Right renal pelvis (tissue), 4 donors: Measurements from ENCODE around the gene ZMYND11. TPM values are rescaled to one million over a fixed set of nuclear protein-coding genes. Genes with fewer than 3 reads are reported as not detected.

Experiments used
- DNase-seq, 4 donors: peaks; one replicate each; pipeline ENCODE4 v3.0.0-alpha.2; 2013; ENCODE audit warnings: low read depth in 4 of 4, low spot score in 3 of 4, missing footprints in 1 of 4
- polyA plus RNA-seq, 4 donors: library from polyadenylated mRNA; unstranded; fragments of 120-200 nt; gene quantifications; one replicate each; pipeline ENCODE4 v1.2.1, GENCODE V29; 2013; ENCODE audit not compliant: insufficient read length in 4 of 4

Gene ZMYND11
- polyA plus RNA-seq, 4 donors = 85.4 to 119 (median 112) TPM

- DNase-seq = no peak
Observed at GRCh38 chr10:190216-190615, 55.0 kb downstream of the ZMYND11 start.

GRCh38 chr10:191703-192518, 56.7 kb downstream of the ZMYND11 start:
- no peak for DNase-seq

GRCh38 chr10:194281-194680, 59.0 kb downstream of the ZMYND11 start:
- DNase-seq = no peak

- no peak for DNase-seq
Observed at GRCh38 chr10:200405-200804, 65.2 kb downstream of the ZMYND11 start.

GRCh38 chr10:201328-201771, 66.1 kb downstream of the ZMYND11 start:
- DNase-seq = no peak

- DNase-seq = no peak
Observed at GRCh38 chr10:208616-209015, 73.4 kb downstream of the ZMYND11 start.

- no peak for DNase-seq
Observed at GRCh38 chr10:209357-209756, 74.1 kb downstream of the ZMYND11 start.

- DNase-seq = no peak
Observed at GRCh38 chr10:210297-210696, 75.0 kb downstream of the ZMYND11 start.

GRCh38 chr10:215444-215843, 80.2 kb downstream of the ZMYND11 start:
- no peak for DNase-seq

GRCh38 chr10:218798-219197, 83.5 kb downstream of the ZMYND11 start:
- no peak for DNase-seq

- no peak for DNase-seq
Observed at GRCh38 chr10:219731-220472, 84.6 kb downstream of the ZMYND11 start.

- DNase-seq = no peak
Observed at GRCh38 chr10:224571-224970, 89.3 kb downstream of the ZMYND11 start.

- no peak for DNase-seq
Observed at GRCh38 chr10:226018-226417, 90.8 kb downstream of the ZMYND11 start.

GRCh38 chr10:227014-227413, 91.8 kb downstream of the ZMYND11 start:
- no peak for DNase-seq

- no peak for DNase-seq
Observed at GRCh38 chr10:228366-228765, 93.1 kb downstream of the ZMYND11 start.

- no peak for DNase-seq
Observed at GRCh38 chr10:230758-231157, 95.5 kb downstream of the ZMYND11 start.

- no peak for DNase-seq
Observed at GRCh38 chr10:232061-232460, 96.8 kb downstream of the ZMYND11 start.

GRCh38 chr10:232878-233277, 97.6 kb downstream of the ZMYND11 start:
- no peak for DNase-seq

GRCh38 chr10:234708-235406, 99.6 kb downstream of the ZMYND11 start:
- no peak for DNase-seq

GRCh38 chr10:235915-236314, 100.7 kb downstream of the ZMYND11 start:
- DNase-seq = no peak

GRCh38 chr10:239109-239508, 103.9 kb downstream of the ZMYND11 start:
- DNase-seq = no peak
